Choroid plexus epithelial cell (primary cell): ENCODE measurements around the gene MYO15B.

ENCODE experiments used
- DNase-seq: peaks from one replicate; pipeline ENCODE4 v3.0.0-alpha.2; 2010; ENCODE audit warnings: low read depth
- H3K4me3 ChIP-seq: 2 replicates; pipeline ENCODE4 v1.5.1; 2011; ENCODE audit warnings: low read depth, mild to moderate bottlenecking, control low read depth, low read length, moderate library complexity
- TF ChIP-seq, protein P1 (sequence below): conservative IDR thresholded peaks from 2 replicates; pipeline ENCODE4 v1.5.1; 2011; ENCODE audit warnings: low read depth, mild to moderate bottlenecking, control low read depth, inconsistent platforms, low read length, moderate library complexity

MYO15B gene

GRCh38 chr17:75546181-75546580, 41.4 kb upstream of the MYO15B start:
- H3K4me3 ChIP-seq = no peak overlapping the region
- TF ChIP-seq, protein P1, sequence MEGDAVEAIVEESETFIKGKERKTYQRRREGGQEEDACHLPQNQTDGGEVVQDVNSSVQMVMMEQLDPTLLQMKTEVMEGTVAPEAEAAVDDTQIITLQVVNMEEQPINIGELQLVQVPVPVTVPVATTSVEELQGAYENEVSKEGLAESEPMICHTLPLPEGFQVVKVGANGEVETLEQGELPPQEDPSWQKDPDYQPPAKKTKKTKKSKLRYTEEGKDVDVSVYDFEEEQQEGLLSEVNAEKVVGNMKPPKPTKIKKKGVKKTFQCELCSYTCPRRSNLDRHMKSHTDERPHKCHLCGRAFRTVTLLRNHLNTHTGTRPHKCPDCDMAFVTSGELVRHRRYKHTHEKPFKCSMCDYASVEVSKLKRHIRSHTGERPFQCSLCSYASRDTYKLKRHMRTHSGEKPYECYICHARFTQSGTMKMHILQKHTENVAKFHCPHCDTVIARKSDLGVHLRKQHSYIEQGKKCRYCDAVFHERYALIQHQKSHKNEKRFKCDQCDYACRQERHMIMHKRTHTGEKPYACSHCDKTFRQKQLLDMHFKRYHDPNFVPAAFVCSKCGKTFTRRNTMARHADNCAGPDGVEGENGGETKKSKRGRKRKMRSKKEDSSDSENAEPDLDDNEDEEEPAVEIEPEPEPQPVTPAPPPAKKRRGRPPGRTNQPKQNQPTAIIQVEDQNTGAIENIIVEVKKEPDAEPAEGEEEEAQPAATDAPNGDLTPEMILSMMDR = no peak
- no peak for DNase-seq

DNA sequence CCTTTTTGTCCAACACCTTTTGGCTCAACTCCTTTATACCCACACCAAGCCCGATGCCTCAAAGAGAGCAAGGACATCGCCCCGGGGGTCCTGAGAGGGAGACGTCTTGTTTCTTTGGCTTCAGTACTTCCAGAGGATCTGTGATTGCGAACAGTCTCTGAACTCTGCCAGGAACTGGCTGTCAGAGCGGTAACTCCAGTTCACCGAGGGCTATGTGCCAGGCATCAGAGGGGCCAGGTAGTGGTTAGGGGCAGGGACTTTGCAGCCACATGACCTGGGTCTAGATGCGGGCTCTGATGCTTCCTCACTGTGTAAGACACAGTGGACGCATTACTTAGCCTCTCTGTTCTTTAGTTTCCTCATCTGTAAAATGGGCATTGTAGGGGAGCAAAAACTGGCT, 40.5 kb upstream of the MYO15B start:
- no peak overlapping the region for H3K4me3 ChIP-seq
- DNase-seq = no peak
- TF ChIP-seq, protein P1 = no peak

DNA sequence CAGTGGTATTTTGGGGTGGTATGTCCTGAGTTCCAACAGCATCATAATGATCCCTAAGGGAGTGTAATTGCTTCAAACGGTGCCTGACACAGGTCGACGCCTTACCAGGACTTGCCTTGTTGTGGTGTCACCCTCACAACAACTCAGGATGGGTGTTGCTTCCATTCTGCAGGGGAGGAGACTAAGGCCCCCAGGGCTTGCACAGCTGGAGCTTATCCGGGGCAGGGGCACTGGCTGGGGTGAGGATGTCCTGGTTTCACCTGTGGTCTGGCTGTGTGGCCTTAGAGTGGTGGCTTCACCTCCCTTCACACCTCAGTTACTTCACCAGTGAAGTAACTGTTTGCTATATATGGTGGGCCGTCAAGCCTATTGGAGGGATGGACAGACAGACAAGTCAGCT, 38.8 kb upstream of the MYO15B start:
- DNase-seq = no peak
- no peak overlapping the region for H3K4me3 ChIP-seq
- TF ChIP-seq, protein P1 = no peak

- no peak for DNase-seq
- TF ChIP-seq, protein P1 = no peak
- H3K4me3 ChIP-seq = no peak overlapping the region
Measured at GRCh38 chr17:75549246-75550138, 38.1 kb upstream of the MYO15B start.

DNA sequence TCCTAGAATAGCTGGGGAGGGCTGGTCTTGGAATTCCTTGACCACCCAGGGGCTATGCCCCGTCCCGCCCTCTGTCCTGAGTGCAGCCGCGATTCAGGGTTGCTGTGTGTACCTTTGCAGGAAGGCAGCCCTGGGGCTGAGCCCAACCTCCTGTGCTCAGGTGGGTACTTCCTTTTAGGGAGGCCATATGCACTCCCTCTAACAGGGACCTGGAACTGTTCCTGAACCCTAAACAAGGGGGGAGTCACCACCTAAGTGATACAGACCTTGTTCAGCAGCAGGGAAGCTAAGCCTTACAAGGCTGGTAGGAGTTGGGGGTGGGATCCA, 37.5 kb upstream of the MYO15B start:
- TF ChIP-seq, protein P1 = no peak
- no peak for DNase-seq

DNA sequence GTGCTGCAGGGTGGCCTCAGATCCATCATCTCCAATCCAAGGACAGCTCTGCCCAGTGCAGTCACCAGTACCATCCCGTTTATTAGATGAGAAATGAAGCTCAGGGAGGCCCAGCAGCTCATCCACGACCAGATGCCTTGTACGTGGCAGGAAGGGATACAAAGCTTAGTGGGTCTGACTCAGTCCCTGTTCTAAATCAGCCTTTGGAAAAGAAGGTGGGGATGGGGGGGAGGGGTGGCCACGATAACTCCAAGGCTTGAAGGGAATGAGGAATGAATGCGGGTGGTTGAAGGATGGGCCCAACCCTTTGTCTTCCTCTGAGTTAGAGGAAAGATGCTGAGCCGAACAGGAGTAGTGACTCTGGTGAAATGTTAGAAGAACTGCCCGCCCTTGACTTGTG, 36.3 kb upstream of the MYO15B start:
- DNase-seq = no peak
- TF ChIP-seq, protein P1 = no peak
- H3K4me3 ChIP-seq = no peak overlapping the region

More for the DNA sequence above, 37.5 kb upstream of the MYO15B start:
- H3K4me3 ChIP-seq = no peak overlapping the region
